H1 (cell line): ENCODE data around the gene SNU13. TPM values are rescaled to one million over a fixed set of nuclear protein-coding genes. Genes with fewer than 3 reads are reported as not detected.

Source experiments
- BCL11A ChIP-seq, 2 experiments: IDR thresholded peaks; one replicate each; pipeline ENCODE4 v1.6.1; 2011; ENCODE audit warnings: low read depth in 2 of 2, low read length in 2 of 2, mild to moderate bottlenecking in 2 of 2
- EGR1 ChIP-seq: IDR thresholded peaks from 2 replicates; pipeline ENCODE4 v1.6.1; 2011; ENCODE audit warnings: low read depth, low read length, borderline replicate concordance
- GABPA ChIP-seq: IDR thresholded peaks from 2 replicates; pipeline ENCODE4 v1.6.1; 2011; ENCODE audit warnings: mild to moderate bottlenecking, low read length, moderate library complexity, borderline replicate concordance; ENCODE audit not compliant: insufficient read depth
- RAD21 ChIP-seq, 2 experiments: IDR thresholded peaks in 1 of 2; conservative IDR thresholded peaks in 1 of 2; 2 replicates each; pipeline ENCODE4 v1.6.1; 2011; ENCODE audit warnings: low read depth in 2 of 2, low read length in 2 of 2, improper control_type of control experiment in 1 of 2, inconsistent platforms in 1 of 2, mild to moderate bottlenecking in 1 of 2, moderate library complexity in 1 of 2
- RXRA ChIP-seq: IDR thresholded peaks from 2 replicates; pipeline ENCODE4 v1.6.1; 2011; ENCODE audit warnings: low read depth, mild to moderate bottlenecking, low read length, moderate library complexity; ENCODE audit not compliant: insufficient read depth
- SIN3A ChIP-seq, 2 experiments: IDR thresholded peaks in 1 of 2; conservative IDR thresholded peaks in 1 of 2; 2 replicates each; pipeline ENCODE4 v1.6.1; 2011 to 2012; ENCODE audit warnings: low read length in 2 of 2, improper control_type of control experiment in 1 of 2, low read depth in 1 of 2, mild to moderate bottlenecking in 1 of 2
- polyA plus RNA-seq, 7 experiments: library from polyadenylated mRNA; depleted of rRNA in 3 of 7; stranded (reverse) in 5 of 7; unstranded in 2 of 7; fragments of >200 nt in 5 of 7; fragments of 200-250 nt in 2 of 7; gene quantifications; 1 replicate in 5 of 7; 2 replicates in 1 of 7; 4 replicates in 1 of 7; pipeline versions ENCODE4 v1.2.1 to v1.2.3, GENCODE V29; 2011 to 2013; ENCODE audit warnings: missing spikeins in 2 of 7, mixed read lengths in 2 of 7
- total RNA-seq: library from RNA; stranded (reverse); fragmentation: NEBNext Ultra II Directional; extraction: Animal tissue kit (Norgen Biotek cat#: 25700); gene quantifications from 2 replicates; pipeline ENCODE4 v1.2.1, GENCODE V29; 2021
- TF ChIP-seq, protein P1 (sequence below): IDR thresholded peaks from 2 replicates; pipeline ENCODE4 v1.6.1; 2012; ENCODE audit warnings: inconsistent platforms
- TF ChIP-seq, protein P2 (sequence below): IDR thresholded peaks from 2 replicates; pipeline ENCODE4 v1.6.1; 2011; ENCODE audit warnings: low read depth, mild to moderate bottlenecking, low read length; ENCODE audit not compliant: insufficient read depth
- TF ChIP-seq, protein P3 (sequence below), 3 experiments: IDR thresholded peaks; 1 replicate in 2 of 3; 2 replicates in 1 of 3; pipeline versions ENCODE4 v1.5.1 to v1.6.1; 2011; ENCODE audit warnings: low read length in 3 of 3, mild to moderate bottlenecking in 3 of 3, inconsistent platforms in 2 of 3, low read depth in 1 of 3, moderate library complexity in 1 of 3; ENCODE audit not compliant: insufficient read depth in 1 of 3; ENCODE audit errors: control extremely low read depth in 1 of 3

The SNU13 gene
- total and polyA plus RNA-seq, 2 of the 8 experiments (the other 6 are each of a cell fraction or from before 2014, with no cell fraction given) = 241 to 281 TPM

DNA sequence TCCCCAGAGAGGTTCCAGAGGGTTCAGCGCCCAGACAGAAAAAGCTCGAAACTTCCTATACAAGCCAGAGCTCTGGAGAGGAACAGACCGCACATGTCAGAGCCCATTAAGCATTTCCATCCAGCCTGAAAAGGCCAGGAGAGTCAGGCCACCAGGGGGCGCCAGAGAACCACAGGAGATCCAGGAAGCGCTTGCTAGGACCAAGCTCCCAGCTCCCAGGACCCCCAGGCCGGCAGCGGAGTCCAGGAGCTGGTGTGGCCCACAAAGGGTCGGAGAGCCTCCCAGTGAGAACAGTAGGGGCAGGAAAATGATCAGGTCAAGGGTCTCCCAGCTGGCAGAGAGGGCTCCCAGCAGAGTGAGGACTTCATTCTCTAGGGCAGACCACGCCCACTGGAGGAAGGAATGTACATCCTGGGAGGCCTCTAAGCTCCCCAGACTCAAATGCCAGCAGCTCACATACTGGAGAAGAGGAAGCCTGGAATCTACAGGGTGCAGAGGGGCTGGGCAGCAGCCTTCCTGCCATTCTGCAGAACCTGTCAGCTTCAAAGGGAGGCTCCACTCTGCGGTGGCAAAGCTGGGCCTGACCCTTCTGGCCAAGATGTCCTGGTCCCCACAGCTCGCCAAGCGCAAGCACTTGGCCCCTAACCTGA, 8.6 kb upstream of the SNU13 start (continued):
- TF ChIP-seq GABPA (0 out of 2 replicates have a peak, but pooled peaks have one; percentile 21), BCL11A (IDR thresholded peaks at IDR 0.05; ENCODE audit: low read depth in 2 of 2, low read length in 2 of 2) (no peak), SIN3A (conservative IDR thresholded peaks at IDR 0.05 in 1 of 2, IDR thresholded peaks at IDR 0.05 in 1 of 2; ENCODE audit: low read depth in 1 of 2, low read length in 2 of 2) (peak in 1 of 2 experiments; percentile 75; a peak in 1 of 4 replicates), RXRA (no peak), RAD21 (IDR thresholded peaks at IDR 0.05 in 1 of 2, conservative IDR thresholded peaks at IDR 0.05 in 1 of 2; ENCODE audit: low read depth in 2 of 2, low read length in 2 of 2) (peak; percentile 89 to 92), EGR1 (no peak)
- TF ChIP-seq, protein P1, sequence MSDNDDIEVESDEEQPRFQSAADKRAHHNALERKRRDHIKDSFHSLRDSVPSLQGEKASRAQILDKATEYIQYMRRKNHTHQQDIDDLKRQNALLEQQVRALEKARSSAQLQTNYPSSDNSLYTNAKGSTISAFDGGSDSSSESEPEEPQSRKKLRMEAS = peak; percentile 62
- TF ChIP-seq, protein P2, sequence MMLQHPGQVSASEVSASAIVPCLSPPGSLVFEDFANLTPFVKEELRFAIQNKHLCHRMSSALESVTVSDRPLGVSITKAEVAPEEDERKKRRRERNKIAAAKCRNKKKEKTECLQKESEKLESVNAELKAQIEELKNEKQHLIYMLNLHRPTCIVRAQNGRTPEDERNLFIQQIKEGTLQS = no peak
- TF ChIP-seq, protein P3, sequence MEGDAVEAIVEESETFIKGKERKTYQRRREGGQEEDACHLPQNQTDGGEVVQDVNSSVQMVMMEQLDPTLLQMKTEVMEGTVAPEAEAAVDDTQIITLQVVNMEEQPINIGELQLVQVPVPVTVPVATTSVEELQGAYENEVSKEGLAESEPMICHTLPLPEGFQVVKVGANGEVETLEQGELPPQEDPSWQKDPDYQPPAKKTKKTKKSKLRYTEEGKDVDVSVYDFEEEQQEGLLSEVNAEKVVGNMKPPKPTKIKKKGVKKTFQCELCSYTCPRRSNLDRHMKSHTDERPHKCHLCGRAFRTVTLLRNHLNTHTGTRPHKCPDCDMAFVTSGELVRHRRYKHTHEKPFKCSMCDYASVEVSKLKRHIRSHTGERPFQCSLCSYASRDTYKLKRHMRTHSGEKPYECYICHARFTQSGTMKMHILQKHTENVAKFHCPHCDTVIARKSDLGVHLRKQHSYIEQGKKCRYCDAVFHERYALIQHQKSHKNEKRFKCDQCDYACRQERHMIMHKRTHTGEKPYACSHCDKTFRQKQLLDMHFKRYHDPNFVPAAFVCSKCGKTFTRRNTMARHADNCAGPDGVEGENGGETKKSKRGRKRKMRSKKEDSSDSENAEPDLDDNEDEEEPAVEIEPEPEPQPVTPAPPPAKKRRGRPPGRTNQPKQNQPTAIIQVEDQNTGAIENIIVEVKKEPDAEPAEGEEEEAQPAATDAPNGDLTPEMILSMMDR (IDR thresholded peaks at IDR 0.05; ENCODE audit: control extremely low read depth in 1 of 3, insufficient read depth in 1 of 3, low read depth in 1 of 3, low read length in 3 of 3) = peak; percentile 90
- TF ChIP-seq, all 59 proteins: peak for 12
